Tibial nerve (tissue), 4 donors: Measurements from ENCODE around the gene C17orf100. TPM values are rescaled to one million over a fixed set of nuclear protein-coding genes. Genes with fewer than 3 reads are reported as not detected.

Experiments
- DNase-seq, 2 donors: peaks; one replicate each; pipeline ENCODE4 v3.0.0-alpha.2; 2019; ENCODE audit warnings: low spot score in 2 of 2
- H3K27ac ChIP-seq, 4 donors: fragments of 200-600 bp; sonication (generic) in 3 of 4; one replicate each; pipeline ENCODE4 v1.5.1; 2017 to 2019; ENCODE audit warnings: mild to moderate bottlenecking in 1 of 4
- H3K27me3 ChIP-seq, 2 donors: fragments of 200-600 bp; sonication (generic) in 1 of 2; one replicate each; pipeline versions ENCODE4 v1.5.1 to v1.6.0; 2017 to 2019
- H3K36me3 ChIP-seq, 3 donors: fragments of 200-600 bp; sonication (generic); one replicate each; pipeline ENCODE4 v1.5.1; 2018 to 2019
- H3K4me1 ChIP-seq, 4 donors: fragments of 200-600 bp; sonication (generic) in 3 of 4; one replicate each; pipeline ENCODE4 v1.5.1; 2017 to 2019
- H3K4me3 ChIP-seq, 4 donors: fragments of 200-600 bp; sonication (generic) in 3 of 4; one replicate each; pipeline ENCODE4 v1.5.1; 2017 to 2019; ENCODE audit warnings: mild to moderate bottlenecking in 1 of 4, moderate library complexity in 1 of 4
- H3K9me3 ChIP-seq, 4 donors: fragments of 200-600 bp; sonication (generic) in 3 of 4; one replicate each; pipeline ENCODE4 v1.5.1; 2017 to 2019
- EP300 ChIP-seq, 2 donors: sonication (generic); formaldehyde crosslinking; IDR thresholded peaks; one replicate each; pipeline ENCODE4 v1.6.1; 2017; ENCODE audit warnings: antibody characterized with exemption in 2 of 2, mild to moderate bottlenecking in 1 of 2
- POLR2A ChIP-seq, 2 donors: fragments of 450-650 bp; IDR thresholded peaks; one replicate each; pipeline ENCODE4 v1.6.1; 2017; ENCODE audit warnings: antibody characterized with exemption in 2 of 2, mild to moderate bottlenecking in 2 of 2, moderate library complexity in 2 of 2
- WGBS, 2 donors: methylation state at CpG; one replicate each; pipeline ENCODE4 v1.1.5; 2018; 5-methylcytosine and 5-hydroxymethylcytosine counted together
- total RNA-seq, 4 donors: library from RNA; depleted of rRNA; stranded (reverse); fragments of >200 nt; gene quantifications; one replicate each; pipeline ENCODE4 v1.1.0, GENCODE V29; 2016
- TF ChIP-seq, protein P1 (sequence below), 5 experiments: fragments of 200-600 bp in 3 of 5; fragments of 450-650 bp in 2 of 5; sonication (generic) in 3 of 5; IDR thresholded peaks; one replicate each; pipeline ENCODE4 v1.5.1; 2016 to 2019; ENCODE audit warnings: antibody characterized with exemption in 5 of 5, mild to moderate bottlenecking in 3 of 5, moderate library complexity in 2 of 5

The C17orf100 gene
- total RNA-seq, 4 donors from 2014 or later: 2.1 to 3.9 (median 3.5) TPM; not detected in 1

DNA sequence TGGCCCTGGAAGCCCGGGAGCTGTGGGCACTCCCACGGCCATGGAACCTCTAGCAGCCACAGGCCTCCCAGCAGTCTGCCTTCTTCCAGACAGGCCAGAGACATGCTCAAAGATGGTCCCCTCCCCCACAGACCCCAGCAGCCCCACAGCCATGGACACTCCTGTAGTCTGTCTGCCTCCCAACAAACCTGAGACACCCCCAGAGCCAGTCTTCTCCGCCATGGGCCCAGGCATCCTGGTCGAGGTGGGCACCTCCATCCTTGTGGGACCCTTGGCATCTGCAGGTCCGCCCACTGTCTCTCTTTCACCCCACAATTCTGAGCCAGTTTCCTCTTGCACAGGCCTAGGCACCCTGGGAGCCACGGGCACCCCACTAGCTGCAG lies 14.1 kb upstream of the C17orf100 start:
- DNase-seq: no peak
- TF ChIP-seq POLR2A (IDR thresholded peaks at IDR 0.05) (no peak), EP300 (IDR thresholded peaks at IDR 0.05) (no peak)
- TF ChIP-seq, protein P1, sequence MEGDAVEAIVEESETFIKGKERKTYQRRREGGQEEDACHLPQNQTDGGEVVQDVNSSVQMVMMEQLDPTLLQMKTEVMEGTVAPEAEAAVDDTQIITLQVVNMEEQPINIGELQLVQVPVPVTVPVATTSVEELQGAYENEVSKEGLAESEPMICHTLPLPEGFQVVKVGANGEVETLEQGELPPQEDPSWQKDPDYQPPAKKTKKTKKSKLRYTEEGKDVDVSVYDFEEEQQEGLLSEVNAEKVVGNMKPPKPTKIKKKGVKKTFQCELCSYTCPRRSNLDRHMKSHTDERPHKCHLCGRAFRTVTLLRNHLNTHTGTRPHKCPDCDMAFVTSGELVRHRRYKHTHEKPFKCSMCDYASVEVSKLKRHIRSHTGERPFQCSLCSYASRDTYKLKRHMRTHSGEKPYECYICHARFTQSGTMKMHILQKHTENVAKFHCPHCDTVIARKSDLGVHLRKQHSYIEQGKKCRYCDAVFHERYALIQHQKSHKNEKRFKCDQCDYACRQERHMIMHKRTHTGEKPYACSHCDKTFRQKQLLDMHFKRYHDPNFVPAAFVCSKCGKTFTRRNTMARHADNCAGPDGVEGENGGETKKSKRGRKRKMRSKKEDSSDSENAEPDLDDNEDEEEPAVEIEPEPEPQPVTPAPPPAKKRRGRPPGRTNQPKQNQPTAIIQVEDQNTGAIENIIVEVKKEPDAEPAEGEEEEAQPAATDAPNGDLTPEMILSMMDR (IDR thresholded peaks at IDR 0.05): no peak
- 90 to 93% methylated on average over 6 of the region's 6 CpGs for WGBS, 2 donors
- no peaks in the 10 kb centered on the region for H3K9me3 ChIP-seq
- H3K27ac ChIP-seq: no peak overlapping the region
- H3K36me3 ChIP-seq: peaks cover 0 to 26% (median 0%) of the 10 kb centered on the region in 3 donors
- H3K4me3 ChIP-seq: no peak overlapping the region
- H3K4me1 ChIP-seq: peaks cover 0 to 41% (median 16%) of the 10 kb centered on the region in 4 donors
- H3K27me3 ChIP-seq: no peaks in the 10 kb centered on the region

DNA sequence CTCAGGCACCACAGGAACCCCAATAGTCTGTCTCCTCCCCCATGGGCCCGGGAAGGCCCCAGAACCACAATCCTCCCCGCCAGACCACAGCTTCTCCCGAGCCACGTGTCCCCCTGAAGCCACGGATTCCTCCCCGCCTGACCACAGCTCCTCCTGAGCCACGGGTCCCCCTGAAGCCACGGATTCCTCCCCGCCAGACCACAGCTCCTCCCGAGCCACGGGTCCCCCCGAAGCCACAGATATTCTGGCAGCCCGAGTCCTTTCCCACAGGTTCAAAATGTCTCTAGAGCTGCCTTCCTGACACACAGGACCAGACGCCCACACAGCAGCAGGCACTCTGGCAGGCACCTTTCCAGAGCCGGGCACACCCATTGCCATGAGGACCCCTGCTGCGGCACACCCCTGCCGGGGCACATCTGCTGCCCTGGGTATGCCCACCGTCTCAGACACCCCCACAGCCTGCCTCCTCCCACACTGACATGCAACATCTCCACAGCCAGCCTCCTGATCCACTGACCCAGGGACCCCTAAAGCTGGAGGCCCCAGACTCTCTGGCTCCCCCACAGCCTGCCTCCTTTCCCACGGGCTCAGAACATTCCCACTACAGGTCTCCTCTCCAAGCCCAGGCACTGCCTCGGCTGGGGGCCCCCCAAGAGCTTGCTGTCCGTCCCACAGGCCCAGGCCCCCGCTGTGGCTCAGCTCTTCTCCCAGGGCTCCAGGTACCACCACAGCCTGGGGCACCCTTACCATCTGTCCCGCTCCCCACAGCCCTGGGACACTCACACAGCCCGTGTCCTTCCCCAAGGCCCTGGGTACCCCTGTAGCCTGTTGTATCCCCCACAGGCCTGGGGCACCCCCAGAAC lies 13.3 kb upstream of the C17orf100 start:
- Histone ChIP-seq H3K9me3 (no peaks in the 10 kb centered on the region), H3K27me3 (no peaks in the 10 kb centered on the region), H3K4me3 (peak overlapping the region in 1 of 4 donors; percentile 90), H3K36me3 (peaks cover 0 to 26% (median 0%) of the 10 kb centered on the region in 3 donors), H3K27ac (no peak overlapping the region), H3K4me1 (peaks cover 0 to 46% (median 16%) of the 10 kb centered on the region in 4 donors)
- WGBS, 2 donors: 74 to 83% methylated on average over 24 of the region's 24 CpGs
- no peak for TF ChIP-seq EP300 (IDR thresholded peaks at IDR 0.05)
- TF ChIP-seq, protein P1 (IDR thresholded peaks at IDR 0.05): no peak
- DNase-seq: no peak

DNA sequence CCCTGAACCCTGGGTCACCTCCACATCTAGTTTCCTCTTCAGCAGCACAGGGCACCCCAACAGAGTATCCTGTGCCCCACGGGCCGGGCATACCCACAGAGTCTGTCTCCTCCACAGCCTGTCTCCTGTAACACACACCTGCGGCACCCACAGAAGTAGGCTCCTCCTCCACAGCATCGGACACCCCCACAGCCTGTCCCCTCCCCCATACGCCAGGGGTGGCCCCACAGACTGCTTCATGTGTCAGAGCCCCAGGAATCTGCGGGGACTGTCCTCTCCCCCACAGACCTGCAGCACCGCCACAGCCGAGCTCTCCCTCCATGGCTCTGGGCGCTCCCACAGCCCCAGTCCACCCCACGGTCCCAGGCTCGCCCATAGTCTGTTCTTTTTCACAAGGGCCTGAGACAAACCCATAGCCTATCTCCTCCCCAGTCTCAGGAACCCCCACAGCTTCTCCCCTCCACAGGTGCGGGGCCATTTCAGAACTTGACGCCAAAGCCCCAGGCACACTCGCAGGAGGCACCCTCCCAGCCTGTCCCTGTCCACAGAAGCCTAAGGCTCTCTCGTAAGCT lies 12.5 kb upstream of the C17orf100 start:
- Histone ChIP-seq H3K9me3 (no peaks in the 10 kb centered on the region), H3K27ac (peak overlapping the region in 1 of 4 donors; percentile 86), H3K4me1 (peaks cover 0 to 46% (median 16%) of the 10 kb centered on the region in 4 donors), H3K36me3 (peaks cover 0 to 26% (median 0%) of the 10 kb centered on the region in 3 donors), H3K4me3 (peak overlapping the region; percentile 46 to 93 (median 90)), H3K27me3 (no peaks in the 10 kb centered on the region)
- 48 to 50% methylated on average over 13 to 14 of the region's 15 CpGs for WGBS, 2 donors
- TF ChIP-seq EP300 (IDR thresholded peaks at IDR 0.05): no peak
- TF ChIP-seq POLR2A (IDR thresholded peaks at IDR 0.05): no peak
- TF ChIP-seq, protein P1 (IDR thresholded peaks at IDR 0.05): no peak
- no peak for DNase-seq

DNA sequence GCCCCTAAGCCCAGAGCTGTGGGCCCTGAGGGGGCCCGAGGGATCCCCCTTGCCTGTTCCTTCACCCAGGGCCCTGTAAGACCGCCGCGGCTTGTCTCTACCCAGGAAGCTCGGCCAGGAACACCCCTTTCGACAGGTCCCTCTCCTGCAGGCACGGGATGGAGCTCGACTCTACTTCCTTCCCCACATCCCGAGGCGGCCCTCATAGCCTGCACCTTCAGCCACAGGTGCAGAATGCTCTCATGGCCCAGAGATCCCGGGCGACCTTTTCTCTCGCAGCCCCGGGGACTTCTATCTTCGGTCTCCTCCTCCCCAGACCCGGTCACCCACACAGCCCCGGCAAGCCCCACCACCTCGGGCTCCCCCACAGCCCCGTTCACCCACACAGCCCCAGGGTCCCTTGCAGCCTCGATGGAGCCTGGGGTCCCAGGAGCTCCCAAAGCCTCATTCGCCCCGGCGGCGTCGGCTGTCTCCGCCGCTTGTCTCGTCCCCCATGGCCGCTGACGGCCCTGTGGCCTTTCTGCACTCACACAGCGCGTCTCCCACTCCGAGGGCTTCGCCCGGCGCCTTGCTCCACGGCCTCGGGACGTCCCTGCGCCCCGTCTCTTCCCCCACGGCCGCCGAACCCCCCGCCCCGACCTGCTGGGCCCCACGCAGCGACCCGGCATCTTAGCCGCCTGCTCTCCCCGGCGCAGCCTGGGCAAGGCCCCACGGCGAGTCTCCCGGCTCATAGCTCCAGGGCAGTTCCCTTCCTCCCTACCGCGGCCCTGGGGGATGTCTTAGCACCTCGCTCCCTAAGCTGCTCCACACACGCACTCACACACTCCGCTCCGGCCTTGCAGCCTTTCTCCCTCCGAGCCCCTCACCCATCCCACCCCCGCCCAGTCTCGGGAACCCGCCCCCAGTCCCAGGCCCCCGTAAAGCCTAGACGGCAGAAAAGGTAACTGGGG lies 11.7 kb upstream of the C17orf100 start:
- peak overlapping the region; percentile 16 to 87 (median 86) for H3K27ac ChIP-seq
- peaks cover 0 to 22% (median 0%) of the 10 kb centered on the region in 3 donors for H3K36me3 ChIP-seq

More for the DNA sequence above, 11.7 kb upstream of the C17orf100 start:
- no peak for TF ChIP-seq POLR2A (IDR thresholded peaks at IDR 0.05)
- TF ChIP-seq EP300 (IDR thresholded peaks at IDR 0.05): no peak
- TF ChIP-seq, protein P1 (IDR thresholded peaks at IDR 0.05): no peak
- no peak for DNase-seq
- Histone ChIP-seq H3K9me3 (no peaks in the 10 kb centered on the region), H3K4me3 (peak overlapping the region; percentile 46 to 93 (median 90)), H3K4me1 (peaks cover 0 to 46% (median 16%) of the 10 kb centered on the region in 4 donors), H3K27me3 (no peaks in the 10 kb centered on the region)
- 0 to 1% methylated on average over 40 to 66 of the region's 67 CpGs for WGBS, 2 donors
